HCT116 (cell line): ENCODE results near the gene MTFR2. TPM values are rescaled to one million over a fixed set of nuclear protein-coding genes. Genes with fewer than 3 reads are reported as not detected.

Experiments used
- ATAC-seq: fragments of 200-7000 bp; cut with Tn5 transposase; 2 replicates; pipeline ENCODE4 v1.9.1; 2020; ENCODE audit warnings: mild to moderate bottlenecking, moderate library complexity
- BruUV-seq: library from RNA; stranded (reverse); fragments of 400-500 nt; replicated peaks from 2 replicates; lab custom pipeline; 2021; lab: Mats Ljungman, UMichigan
- CTCF ChIA-PET: fragments of 300-600 bp; sonication (Branson Sonifier 250); formaldehyde crosslinking; loops from one replicate; lab custom pipeline; 2021; ENCODE audit warnings: antibody characterized with exemption; lab: Charles Lee
- POLR2A ChIA-PET: fragments of 300-600, 350-600 bp; sonication (Branson Sonifier 250); formaldehyde crosslinking; loops from one replicate; lab custom pipeline; 2021; ENCODE audit warnings: antibody characterized with exemption; lab: Charles Lee
- RAD21 ChIA-PET, 2 experiments: fragments of 300-600 bp; sonication (Branson Sonifier 250); formaldehyde crosslinking; loops; one replicate each; lab custom pipeline; 2023; ENCODE audit warnings: low total read pairs in 2 of 2; ENCODE audit not compliant: uncharacterized antibody in 2 of 2, unreplicated experiment in 2 of 2, low non-redundant PET in 1 of 2; lab: Charles Lee
- DNase-seq: peaks from one replicate; pipeline ENCODE4 v3.0.0-alpha.2; 2010; ENCODE audit warnings: low read depth, low spot score
- H2AFZ ChIP-seq: fragments of 200-600 bp; shearing (Covaris generic), sonication (generic); 2 replicates; pipeline ENCODE4 v1.6.1; 2017; ENCODE audit warnings: low read depth, mixed run types, mixed read lengths, antibody characterized with exemption, low read length; ENCODE audit not compliant: poor library complexity, severe bottlenecking
- H3K27ac ChIP-seq: 2 replicates; pipeline ENCODE4 v1.5.1; 2012; ENCODE audit warnings: low read depth, low read length
- H3K27me3 ChIP-seq: fragments of 200-600 bp; sonication (generic); 2 replicates; pipeline ENCODE4 v1.6.1; 2016; ENCODE audit warnings: mixed run types, low read length, mixed read lengths; ENCODE audit not compliant: insufficient read depth
- H3K36me3 ChIP-seq, 2 experiments: fragments of 200-500 bp in 1 of 2; fragments of 200-600 bp in 1 of 2; sonication (Bioruptor generic) in 1 of 2; sonication (generic) in 1 of 2; 2 replicates each; pipeline versions ENCODE4 v1.5.1 to v1.6.1; 2014 to 2016; ENCODE audit warnings: low read length in 2 of 2, inconsistent platforms in 1 of 2, mixed read lengths in 1 of 2, mixed run types in 1 of 2; ENCODE audit not compliant: insufficient read depth in 2 of 2, control insufficient read depth in 1 of 2
- H3K4me1 ChIP-seq, 2 experiments: fragments of 200-600 bp in 1 of 2; sonication (generic) in 1 of 2; 2 replicates each; pipeline versions ENCODE4 v1.5.1 to v1.6.1; 2012 to 2017; ENCODE audit warnings: low read length in 2 of 2, inconsistent platforms in 1 of 2, mild to moderate bottlenecking in 1 of 2, mixed read lengths in 1 of 2, mixed run types in 1 of 2, moderate library complexity in 1 of 2; ENCODE audit not compliant: insufficient read depth in 2 of 2, control insufficient read depth in 1 of 2
- H3K4me2 ChIP-seq: fragments of 200-600 bp; sonication (generic); 2 replicates; pipeline ENCODE4 v1.6.1; 2017; ENCODE audit warnings: mixed run types, low read length, mixed read lengths
- H3K4me3 ChIP-seq, 2 experiments: fragments of 200-600 bp in 1 of 2; sonication (generic) in 1 of 2; replicated peaks in 1 of 2; 2 replicates each; pipeline ENCODE4 v1.5.1; 2011 to 2016; ENCODE audit warnings: low read length in 2 of 2, control low read depth in 1 of 2, low read depth in 1 of 2, mild to moderate bottlenecking in 1 of 2, mixed read lengths in 1 of 2, mixed run types in 1 of 2
- H3K79me2 ChIP-seq: fragments of 200-600 bp; sonication (generic); 2 replicates; pipeline ENCODE4 v1.6.1; 2017; ENCODE audit warnings: mild to moderate bottlenecking, mixed run types, low read length, moderate library complexity, mixed read lengths; ENCODE audit not compliant: insufficient read depth
- H3K9ac ChIP-seq: fragments of 200-600 bp; sonication (generic); 2 replicates; pipeline ENCODE4 v1.6.1; 2016; ENCODE audit warnings: low read length, mixed read lengths
- H3K9me2 ChIP-seq: fragments of 200-600 bp; sonication (generic), shearing (Covaris generic); 2 replicates; pipeline ENCODE4 v1.6.1; 2017; ENCODE audit warnings: mixed run types, mild to moderate bottlenecking, moderate library complexity; ENCODE audit not compliant: insufficient read depth
- H3K9me3 ChIP-seq, 2 experiments: fragments of 200-500 bp in 1 of 2; fragments of 200-600 bp in 1 of 2; sonication (Bioruptor generic) in 1 of 2; sonication (generic) in 1 of 2; 2 replicates each; pipeline ENCODE4 v1.6.1; 2014 to 2017; ENCODE audit warnings: low read length in 2 of 2, mixed read lengths in 2 of 2, inconsistent platforms in 1 of 2, low read depth in 1 of 2, mild to moderate bottlenecking in 1 of 2, mixed run types in 1 of 2, moderate library complexity in 1 of 2; ENCODE audit not compliant: control insufficient read depth in 1 of 2, insufficient read depth in 1 of 2
- H4K20me1 ChIP-seq: fragments of 200-600 bp; sonication (generic), shearing (Covaris generic); 2 replicates; pipeline ENCODE4 v1.6.1; 2017; ENCODE audit warnings: mixed run types, mild to moderate bottlenecking, moderate library complexity; ENCODE audit not compliant: insufficient read depth
- CEBPB ChIP-seq: IDR thresholded peaks from 2 replicates; pipeline ENCODE4 v1.6.1; 2012; ENCODE audit warnings: low read depth
- ELF1 ChIP-seq: IDR thresholded peaks from 2 replicates; pipeline ENCODE4 v1.6.1; 2012; ENCODE audit warnings: low read depth, borderline replicate concordance
- EZH2 ChIP-seq: fragments of 200-600 bp; sonication (generic); IDR thresholded peaks from 2 replicates; pipeline ENCODE4 v1.6.1; 2017; ENCODE audit warnings: antibody characterized with exemption, mixed run types
- EZH2phosphoT487 ChIP-seq: fragments of 200-600 bp; IDR thresholded peaks from 2 replicates; pipeline ENCODE4 v1.6.1; 2018; ENCODE audit warnings: antibody characterized with exemption, borderline replicate concordance
- JUND ChIP-seq: IDR thresholded peaks from 2 replicates; pipeline ENCODE4 v1.6.1; 2012
- SIN3A ChIP-seq: IDR thresholded peaks from 2 replicates; pipeline ENCODE4 v1.6.1; 2012; ENCODE audit warnings: low read depth
- ZFX ChIP-seq: fragments of 450-650 bp; IDR thresholded peaks from 2 replicates; pipeline ENCODE4 v1.6.1; 2017
- ZNF274 ChIP-seq: fragments of 200-500 bp; sonication (Bioruptor generic); IDR thresholded peaks from 2 replicates; pipeline ENCODE4 v1.6.1; 2014; ENCODE audit warnings: mild to moderate bottlenecking, low read depth, low read length, inconsistent platforms
- intact Hi-C: fragments of 100-400 bp; cut with micrococcal nuclease; formaldehyde crosslinking; loops from 2 replicates; pipeline ENCODE4 v1.10.0; 2022
- total RNA-seq: library from RNA; stranded (reverse); gene quantifications from one replicate; pipeline ENCODE4 v1.2.1, GENCODE V29; 2021; ENCODE audit not compliant: unreplicated experiment
- TF ChIP-seq, protein P1 (sequence below): IDR thresholded peaks from 2 replicates; pipeline ENCODE4 v1.6.1; 2011; ENCODE audit warnings: mild to moderate bottlenecking, low read length, moderate library complexity; ENCODE audit not compliant: insufficient replicate concordance; ENCODE audit errors: extremely low read depth
- TF ChIP-seq, protein P2 (sequence below): IDR thresholded peaks from 2 replicates; pipeline ENCODE4 v1.6.1; 2012

Gene MTFR2
- total RNA-seq, 1 experiment from 2014 or later, result 13.2 TPM

DNA sequence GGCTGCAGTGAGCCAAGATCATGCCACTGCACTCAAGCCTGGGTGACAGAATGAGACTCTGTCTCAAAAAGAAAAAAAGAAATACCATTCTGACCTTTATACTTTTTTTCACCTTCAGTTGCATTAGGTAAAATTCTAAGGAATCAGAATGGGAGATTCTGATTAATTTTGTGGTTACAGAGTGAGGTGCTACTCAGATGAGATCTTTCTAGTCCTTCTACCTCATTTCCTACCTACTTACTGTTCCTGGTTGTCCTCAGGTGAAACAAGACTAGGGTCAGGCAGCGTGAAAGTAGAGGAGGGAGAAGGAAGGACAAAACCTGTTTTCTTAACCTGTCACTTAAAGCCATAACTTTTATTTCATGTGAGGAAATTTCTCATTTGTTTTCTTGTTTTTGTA, 63.7 kb downstream of the MTFR2 start:
- H3K4me1 ChIP-seq, result no peaks in the 10 kb centered on the region
- H3K4me2 ChIP-seq, result no peak overlapping the region
- no peak for ATAC-seq
- H3K9ac ChIP-seq, result no peak overlapping the region
- DNase-seq, result no peak
- intact Hi-C loops, result no loop called here
- no peak overlapping the region for H3K4me3 ChIP-seq
- H2AFZ ChIP-seq, result no peak overlapping the region
- no peak overlapping the region for H3K27ac ChIP-seq
- H3K79me2 ChIP-seq, result no peaks in the 10 kb centered on the region
- no peak for TF ChIP-seq ELF1
- TF ChIP-seq JUND, result no peak
- TF ChIP-seq, protein P1, sequence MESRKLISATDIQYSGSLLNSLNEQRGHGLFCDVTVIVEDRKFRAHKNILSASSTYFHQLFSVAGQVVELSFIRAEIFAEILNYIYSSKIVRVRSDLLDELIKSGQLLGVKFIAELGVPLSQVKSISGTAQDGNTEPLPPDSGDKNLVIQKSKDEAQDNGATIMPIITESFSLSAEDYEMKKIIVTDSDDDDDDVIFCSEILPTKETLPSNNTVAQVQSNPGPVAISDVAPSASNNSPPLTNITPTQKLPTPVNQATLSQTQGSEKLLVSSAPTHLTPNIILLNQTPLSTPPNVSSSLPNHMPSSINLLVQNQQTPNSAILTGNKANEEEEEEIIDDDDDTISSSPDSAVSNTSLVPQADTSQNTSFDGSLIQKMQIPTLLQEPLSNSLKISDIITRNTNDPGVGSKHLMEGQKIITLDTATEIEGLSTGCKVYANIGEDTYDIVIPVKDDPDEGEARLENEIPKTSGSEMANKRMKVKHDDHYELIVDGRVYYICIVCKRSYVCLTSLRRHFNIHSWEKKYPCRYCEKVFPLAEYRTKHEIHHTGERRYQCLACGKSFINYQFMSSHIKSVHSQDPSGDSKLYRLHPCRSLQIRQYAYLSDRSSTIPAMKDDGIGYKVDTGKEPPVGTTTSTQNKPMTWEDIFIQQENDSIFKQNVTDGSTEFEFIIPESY, result no peak
- no peak for TF ChIP-seq SIN3A
- TF ChIP-seq, protein P2, sequence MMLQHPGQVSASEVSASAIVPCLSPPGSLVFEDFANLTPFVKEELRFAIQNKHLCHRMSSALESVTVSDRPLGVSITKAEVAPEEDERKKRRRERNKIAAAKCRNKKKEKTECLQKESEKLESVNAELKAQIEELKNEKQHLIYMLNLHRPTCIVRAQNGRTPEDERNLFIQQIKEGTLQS, result no peak
- TF ChIP-seq EZH2phosphoT487, result no peak
- no peak for TF ChIP-seq EZH2
- no peak for TF ChIP-seq CEBPB
- TF ChIP-seq ZNF274, result no peak
- TF ChIP-seq ZFX, result no peak
- no peaks in the 10 kb centered on the region for H3K27me3 ChIP-seq
- RAD21 ChIA-PET, result no interaction called here
- CTCF ChIA-PET, result no interaction called here
- H4K20me1 ChIP-seq, result no peaks in the 10 kb centered on the region
- POLR2A ChIA-PET, result no interaction called here
- no peaks in the 10 kb centered on the region for H3K9me2 ChIP-seq
- H3K36me3 ChIP-seq, result no peaks in the 10 kb centered on the region
- no TSS peak for BruUV-seq
- no peaks in the 10 kb centered on the region for H3K9me3 ChIP-seq
